ENCODE measurements around the gene TUBGCP6. TPM values are rescaled to one million over a fixed set of nuclear protein-coding genes. Genes with fewer than 3 reads are reported as not detected.

The TUBGCP6 gene
- polyA plus RNA-seq, 1 donor, result 38.5 TPM

DNA sequence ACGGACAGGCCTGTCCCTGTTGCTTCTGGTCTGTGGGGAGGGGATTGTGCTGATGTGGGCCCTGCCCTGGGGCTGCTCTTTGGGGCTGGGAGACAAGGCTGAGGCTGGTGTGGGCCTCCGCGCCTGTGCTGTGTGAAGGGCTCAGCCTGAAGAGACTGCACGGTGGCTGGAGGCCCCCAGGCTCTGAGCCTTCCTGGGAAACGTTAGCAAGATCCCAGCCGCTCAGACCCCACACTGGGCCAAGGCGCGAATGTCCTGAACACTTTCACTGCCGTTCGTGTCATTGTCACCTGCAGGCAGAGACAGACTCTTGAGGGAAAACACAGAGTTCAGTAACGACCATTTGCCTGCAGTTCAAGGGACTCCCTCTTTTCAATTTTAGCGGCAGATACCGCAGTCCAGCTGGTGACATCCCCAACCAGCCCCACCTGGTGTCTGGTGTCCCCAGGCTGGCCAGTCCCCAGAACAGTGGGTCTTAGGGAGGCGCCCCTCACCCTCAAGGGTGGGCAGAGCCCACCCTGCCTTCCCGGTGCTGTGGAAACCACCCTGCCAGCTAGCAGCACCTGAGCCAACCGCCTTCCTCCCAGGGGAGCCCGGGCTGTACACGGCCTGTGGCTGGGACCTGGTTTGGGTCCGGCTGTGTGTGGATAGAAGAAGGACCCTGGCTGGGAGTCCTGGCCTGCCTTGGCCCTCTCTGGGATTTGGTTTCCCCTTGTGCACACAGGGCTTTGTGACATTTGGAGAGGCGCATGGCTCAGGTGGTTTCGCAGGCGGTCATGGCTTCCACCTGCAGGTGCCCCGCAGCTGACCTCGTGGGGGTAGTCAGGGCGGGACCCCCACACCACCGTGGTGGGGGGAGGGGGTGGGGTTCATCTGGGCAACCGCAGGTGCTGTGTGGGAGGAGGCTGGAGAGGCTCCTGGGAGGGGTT, 68.6 kb downstream of the TUBGCP6 start:
- Histone ChIP-seq H3K36me3 (ENCODE audit: control insufficient read depth, insufficient read depth, low read length) (no peaks in the 10 kb centered on the region), H3K27me3 (ENCODE audit: control insufficient read depth, insufficient read depth, low read length) (peaks cover 18% of the 10 kb centered on the region), H3K4me3 (ENCODE audit: low read length) (no peak overlapping the region), H3K27ac (ENCODE audit: low read length) (no peak overlapping the region), H3K9me3 (ENCODE audit: control insufficient read depth, low read depth, low read length) (peaks cover 29% of the 10 kb centered on the region), H3K4me1 (ENCODE audit: control insufficient read depth, insufficient read depth, low read length) (peaks cover 11% of the 10 kb centered on the region)
- DNase-seq, result no peak
- no CpG with 5 or more reads among the region's 27 CpGs for WGBS (ENCODE audit: insufficient coverage, low lambda C conversion rate)

- Histone ChIP-seq H3K36me3 (ENCODE audit: control insufficient read depth, insufficient read depth, low read length) (no peaks in the 10 kb centered on the region), H3K4me3 (ENCODE audit: low read length) (no peak overlapping the region), H3K27ac (ENCODE audit: low read length) (no peak overlapping the region), H3K9me3 (ENCODE audit: control insufficient read depth, low read depth, low read length) (peaks cover 29% of the 10 kb centered on the region), H3K4me1 (ENCODE audit: control insufficient read depth, insufficient read depth, low read length) (peaks cover 13% of the 10 kb centered on the region), H3K27me3 (ENCODE audit: control insufficient read depth, insufficient read depth, low read length) (peaks cover 23% of the 10 kb centered on the region)
- no peak for DNase-seq
- no CpG with 5 or more reads among the region's 6 CpGs for WGBS (ENCODE audit: insufficient coverage, low lambda C conversion rate)
These were observed 69.7 kb downstream of the TUBGCP6 start for GRCh38 chr22:50175191-50175461.

DNA sequence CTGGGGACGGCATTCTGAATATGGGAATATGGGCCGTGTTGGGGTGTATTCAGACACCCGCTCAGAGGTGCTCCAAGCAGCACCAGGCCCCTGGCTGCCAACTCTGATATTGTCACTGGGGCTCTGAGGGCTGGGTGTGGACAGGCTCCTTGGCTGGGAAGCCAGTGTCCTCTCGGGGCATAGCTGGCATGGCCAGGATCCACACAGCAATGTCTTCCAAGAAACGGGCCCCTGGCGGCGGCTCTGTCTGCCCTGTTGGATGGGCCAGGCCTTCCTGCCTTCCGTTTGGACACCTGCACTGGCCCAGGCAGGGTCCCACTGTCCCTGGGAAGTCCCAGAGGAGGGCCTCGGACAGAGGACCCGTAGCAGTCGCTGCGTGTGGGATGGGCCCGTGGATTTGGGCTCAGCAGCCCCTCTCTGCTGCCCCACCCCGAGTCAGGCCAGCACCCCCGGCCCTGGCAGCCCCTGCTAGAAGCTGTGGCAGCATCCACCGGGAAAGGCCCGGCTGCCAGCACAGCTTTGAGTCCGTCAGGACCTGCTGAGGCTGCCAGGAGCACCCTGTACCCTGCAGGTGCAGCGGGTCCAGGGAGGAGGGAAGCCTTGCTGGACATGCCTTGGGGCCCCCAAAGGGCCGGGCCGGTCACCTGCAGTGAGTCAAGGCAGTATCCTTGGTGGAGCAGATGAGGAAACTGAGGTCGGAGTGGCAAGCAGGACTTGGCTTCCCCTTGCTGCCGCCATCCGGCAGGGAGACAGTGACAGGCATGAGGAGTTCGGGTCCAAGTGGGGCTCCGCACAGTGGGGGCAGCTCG, 70.2 kb downstream of the TUBGCP6 start:
- no peak for DNase-seq

DNA sequence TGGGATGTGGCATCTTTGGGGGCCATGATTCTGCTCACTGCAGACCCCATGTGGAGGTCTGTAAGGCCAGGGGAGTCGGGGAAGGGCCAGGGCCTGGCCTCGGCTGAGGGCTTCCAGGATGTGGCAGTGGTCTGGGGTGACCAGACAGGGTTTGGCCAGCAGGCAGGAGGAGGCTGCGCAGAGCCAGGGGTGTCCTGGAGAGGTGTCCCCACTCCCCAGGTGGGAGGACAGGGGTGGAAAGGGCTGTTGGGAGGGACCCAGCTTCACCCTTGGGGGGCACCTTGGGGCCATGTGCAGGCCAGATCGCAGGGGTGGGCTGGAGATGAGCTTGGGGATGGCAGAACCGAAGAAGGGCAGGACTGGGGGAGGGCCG, 70.9 kb downstream of the TUBGCP6 start:
- H3K36me3 ChIP-seq (ENCODE audit: control insufficient read depth, insufficient read depth, low read length), result no peaks in the 10 kb centered on the region
- H3K4me1 ChIP-seq (ENCODE audit: control insufficient read depth, insufficient read depth, low read length), result peaks cover 13% of the 10 kb centered on the region
- peaks cover 24% of the 10 kb centered on the region for H3K9me3 ChIP-seq (ENCODE audit: control insufficient read depth, low read depth, low read length)
- H3K27me3 ChIP-seq (ENCODE audit: control insufficient read depth, insufficient read depth, low read length), result peaks cover 29% of the 10 kb centered on the region
- DNase-seq, result no peak
- H3K27ac ChIP-seq (ENCODE audit: low read length), result no peak overlapping the region
- no peak overlapping the region for H3K4me3 ChIP-seq (ENCODE audit: low read length)
- WGBS (ENCODE audit: insufficient coverage, low lambda C conversion rate), result no CpG with 5 or more reads among the region's 6 CpGs

More for the DNA sequence above, 70.2 kb downstream of the TUBGCP6 start:
- H3K4me1 ChIP-seq (ENCODE audit: control insufficient read depth, insufficient read depth, low read length), result peaks cover 13% of the 10 kb centered on the region
- no peak overlapping the region for H3K4me3 ChIP-seq (ENCODE audit: low read length)
- H3K27ac ChIP-seq (ENCODE audit: low read length), result no peak overlapping the region
- WGBS (ENCODE audit: insufficient coverage, low lambda C conversion rate), result no CpG with 5 or more reads among the region's 27 CpGs
- peaks cover 26% of the 10 kb centered on the region for H3K9me3 ChIP-seq (ENCODE audit: control insufficient read depth, low read depth, low read length)
- peaks cover 23% of the 10 kb centered on the region for H3K27me3 ChIP-seq (ENCODE audit: control insufficient read depth, insufficient read depth, low read length)
- no peaks in the 10 kb centered on the region for H3K36me3 ChIP-seq (ENCODE audit: control insufficient read depth, insufficient read depth, low read length)

DNA sequence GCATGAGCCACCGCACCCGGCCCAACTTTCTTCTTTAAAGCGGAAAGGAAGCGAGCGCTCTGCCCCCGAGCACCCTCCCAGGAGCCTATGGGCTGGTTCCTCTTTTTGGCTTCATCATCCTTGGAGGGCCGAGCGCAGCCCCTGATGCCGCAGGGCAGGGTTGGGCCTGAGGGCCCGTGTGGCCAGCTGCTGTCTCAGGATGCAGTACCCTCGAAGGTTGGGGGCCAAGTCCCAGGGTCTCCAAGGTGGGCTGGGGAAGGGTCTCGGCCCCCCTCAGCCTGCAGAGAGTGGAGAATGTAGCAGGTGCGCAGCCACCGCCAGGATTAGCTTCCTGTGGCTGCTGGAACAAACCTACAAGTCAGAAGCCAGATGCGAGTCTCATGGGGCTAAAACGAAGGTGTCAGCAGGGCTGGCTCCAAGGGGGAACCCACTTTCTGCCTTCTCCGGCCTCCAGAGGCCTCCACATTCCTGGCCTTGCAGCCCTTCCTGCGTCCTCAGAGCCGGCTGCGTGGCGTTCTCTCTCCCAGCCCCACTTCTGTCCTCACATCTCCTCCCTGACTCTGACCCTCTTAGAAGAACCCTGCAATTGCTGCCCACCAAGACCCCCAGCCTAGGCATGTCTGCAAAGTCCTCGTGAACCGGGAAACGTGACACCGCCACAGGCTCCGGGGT, 71.4 kb downstream of the TUBGCP6 start:
- H3K27me3 ChIP-seq (ENCODE audit: control insufficient read depth, insufficient read depth, low read length), result peaks cover 29% of the 10 kb centered on the region
- peaks cover 13% of the 10 kb centered on the region for H3K4me1 ChIP-seq (ENCODE audit: control insufficient read depth, insufficient read depth, low read length)
- H3K4me3 ChIP-seq (ENCODE audit: low read length), result no peak overlapping the region
- no peak for DNase-seq
- H3K9me3 ChIP-seq (ENCODE audit: control insufficient read depth, low read depth, low read length), result peaks cover 19% of the 10 kb centered on the region
- H3K27ac ChIP-seq (ENCODE audit: low read length), result no peak overlapping the region
- WGBS (ENCODE audit: insufficient coverage, low lambda C conversion rate), result no CpG with 5 or more reads among the region's 26 CpGs
- H3K36me3 ChIP-seq (ENCODE audit: control insufficient read depth, insufficient read depth, low read length), result no peaks in the 10 kb centered on the region

DNA sequence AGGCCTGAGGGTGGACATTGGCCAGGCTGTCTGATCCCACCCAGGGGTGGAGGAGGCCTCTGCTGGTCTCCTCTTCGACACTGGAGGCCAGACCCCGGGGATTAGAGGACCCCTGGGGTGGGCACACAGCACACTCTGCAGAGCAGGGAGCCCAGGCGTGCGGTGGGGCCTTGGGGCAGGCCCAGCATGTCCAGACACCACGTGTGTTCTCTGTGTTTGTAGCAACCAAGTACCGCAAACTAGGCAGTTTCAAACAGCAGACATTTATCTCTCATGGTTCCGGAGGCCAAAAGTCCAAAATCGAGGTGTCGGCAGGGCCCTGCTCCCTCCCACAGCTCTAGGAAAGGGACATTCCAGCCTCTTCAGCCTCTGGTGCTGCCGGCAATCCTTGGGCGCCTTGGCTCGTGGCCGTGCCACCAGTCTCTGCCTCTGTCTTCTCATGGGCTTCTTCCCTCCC, 72.8 kb downstream of the TUBGCP6 start:
- no peak overlapping the region for H3K4me3 ChIP-seq (ENCODE audit: low read length)
- no peak overlapping the region for H3K27ac ChIP-seq (ENCODE audit: low read length)
- H3K36me3 ChIP-seq (ENCODE audit: control insufficient read depth, insufficient read depth, low read length), result no peaks in the 10 kb centered on the region
- H3K9me3 ChIP-seq (ENCODE audit: control insufficient read depth, low read depth, low read length), result peaks cover 6% of the 10 kb centered on the region
- peaks cover 34% of the 10 kb centered on the region for H3K27me3 ChIP-seq (ENCODE audit: control insufficient read depth, insufficient read depth, low read length)
- peaks cover 13% of the 10 kb centered on the region for H3K4me1 ChIP-seq (ENCODE audit: control insufficient read depth, insufficient read depth, low read length)
- WGBS (ENCODE audit: insufficient coverage, low lambda C conversion rate), result no CpG with 5 or more reads among the region's 13 CpGs
- peak in 1 of 2 donors; percentile 68 for DNase-seq

DNA sequence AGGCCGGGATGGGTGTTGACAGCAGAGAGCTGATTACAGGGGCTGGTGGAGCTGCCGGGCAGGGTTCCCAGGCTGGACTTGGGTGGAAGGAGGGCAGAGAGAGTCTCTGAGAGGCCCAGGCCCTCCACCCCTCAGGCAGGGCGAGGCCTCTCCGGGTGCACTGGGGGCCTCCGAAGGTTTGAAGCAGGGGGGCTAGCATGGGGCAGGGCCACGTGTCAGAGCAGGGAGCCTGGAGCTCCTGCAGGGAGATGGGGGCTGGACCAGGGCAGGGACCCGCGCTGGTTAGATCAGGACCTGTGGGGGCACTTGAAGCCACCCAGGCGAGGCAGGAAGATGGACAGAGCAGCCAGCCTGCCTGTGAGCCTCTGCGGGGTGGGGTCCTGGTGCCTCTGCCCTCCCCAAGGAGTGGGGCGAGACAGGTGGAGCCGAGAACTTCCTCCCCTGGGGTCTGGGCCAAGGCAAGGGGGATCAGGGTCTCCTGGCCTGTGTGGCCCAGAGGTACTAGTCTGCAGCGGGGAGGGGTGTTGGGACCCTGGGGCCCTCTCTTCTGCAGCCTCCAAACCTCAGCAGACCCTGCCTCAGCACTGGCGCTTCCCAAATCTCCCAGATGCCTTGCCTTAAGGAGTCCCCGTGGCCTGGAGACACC, 73.4 kb downstream of the TUBGCP6 start:
- WGBS (ENCODE audit: insufficient coverage, low lambda C conversion rate), result no CpG with 5 or more reads among the region's 15 CpGs

DNA sequence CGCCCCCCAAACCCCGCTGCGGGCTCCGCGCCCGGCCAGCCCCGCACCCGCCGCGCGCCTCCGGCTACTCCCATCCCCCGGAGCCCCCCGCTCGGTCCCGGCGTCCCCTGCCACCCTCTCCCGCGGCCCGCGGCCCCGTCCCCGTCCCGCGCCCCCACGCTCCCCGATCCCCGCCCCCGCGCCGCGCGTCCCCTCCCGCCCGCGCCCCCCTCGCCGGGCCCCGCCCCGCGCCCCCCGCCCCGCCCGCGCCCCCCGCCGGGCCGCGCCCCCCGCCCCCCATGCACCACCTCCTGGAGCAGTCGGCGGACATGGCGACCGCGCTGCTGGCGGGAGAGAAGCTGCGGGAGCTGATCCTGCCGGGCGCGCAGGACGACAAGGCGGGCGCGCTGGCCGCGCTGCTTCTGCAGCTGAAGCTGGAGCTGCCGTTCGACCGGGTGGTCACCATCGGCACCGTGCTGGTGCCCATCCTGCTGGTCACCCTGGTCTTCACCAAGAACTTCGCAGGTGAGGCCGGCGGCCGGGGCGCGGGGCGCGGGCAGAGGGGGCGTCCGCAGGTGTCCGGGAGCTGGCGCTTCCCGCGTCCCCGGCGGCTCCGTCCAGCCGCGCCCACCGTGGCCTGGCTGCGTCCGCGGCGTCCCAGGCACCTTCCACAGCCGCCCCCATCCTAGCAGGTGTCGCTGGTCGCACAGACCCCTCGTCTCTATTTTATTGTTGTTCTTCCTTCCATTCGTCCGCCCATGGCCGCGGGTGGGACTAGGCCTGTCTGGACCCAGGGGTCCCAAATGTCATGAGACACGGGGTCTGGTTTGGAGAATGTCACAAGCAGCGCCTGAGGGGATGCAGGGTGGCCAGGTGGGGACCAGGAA, 74.1 kb downstream of the TUBGCP6 start, which contains the start of gene PANX2:
Gene PANX2 (plus strand): TSS at position 279 of the 866 bp plus-strand sequence. CDS start 0 bp downstream, at position 279.
- Histone ChIP-seq H3K4me3 (ENCODE audit: low read length) (peak within 1 kb of the TSS; percentile 16), H3K27me3 (ENCODE audit: control insufficient read depth, insufficient read depth, low read length) (peaks cover 34% of the 10 kb centered on the region), H3K36me3 (ENCODE audit: control insufficient read depth, insufficient read depth, low read length) (no peaks in the 10 kb centered on the region), H3K27ac (ENCODE audit: low read length) (no peak within 1 kb of the TSS), H3K9me3 (ENCODE audit: control insufficient read depth, low read depth, low read length) (peaks cover 12% of the 10 kb centered on the region), H3K4me1 (ENCODE audit: control insufficient read depth, insufficient read depth, low read length) (peaks cover 13% of the 10 kb centered on the region)
- no peak for DNase-seq
- WGBS (ENCODE audit: insufficient coverage, low lambda C conversion rate), result no CpG with 5 or more reads among the region's 105 CpGs

More for the DNA sequence above, 73.4 kb downstream of the TUBGCP6 start:
- DNase-seq, result no peak
- H3K36me3 ChIP-seq (ENCODE audit: control insufficient read depth, insufficient read depth, low read length), result no peaks in the 10 kb centered on the region
- H3K4me1 ChIP-seq (ENCODE audit: control insufficient read depth, insufficient read depth, low read length), result peaks cover 13% of the 10 kb centered on the region
- H3K4me3 ChIP-seq (ENCODE audit: low read length), result no peak overlapping the region
- peaks cover 5% of the 10 kb centered on the region for H3K9me3 ChIP-seq (ENCODE audit: control insufficient read depth, low read depth, low read length)
- H3K27me3 ChIP-seq (ENCODE audit: control insufficient read depth, insufficient read depth, low read length), result peaks cover 34% of the 10 kb centered on the region
- no peak overlapping the region for H3K27ac ChIP-seq (ENCODE audit: low read length)

- Histone ChIP-seq H3K36me3 (ENCODE audit: control insufficient read depth, insufficient read depth, low read length) (no peaks in the 10 kb centered on the region), H3K27ac (ENCODE audit: low read length) (no peak overlapping the region), H3K27me3 (ENCODE audit: control insufficient read depth, insufficient read depth, low read length) (peaks cover 32% of the 10 kb centered on the region), H3K4me1 (ENCODE audit: control insufficient read depth, insufficient read depth, low read length) (peaks cover 13% of the 10 kb centered on the region), H3K9me3 (ENCODE audit: control insufficient read depth, low read depth, low read length) (peaks cover 13% of the 10 kb centered on the region), H3K4me3 (ENCODE audit: low read length) (no peak overlapping the region)
- no CpG with 5 or more reads among the region's 70 CpGs for WGBS (ENCODE audit: insufficient coverage, low lambda C conversion rate)
- DNase-seq, result no peak
These were observed 75.0 kb downstream of the TUBGCP6 start for GRCh38 chr22:50169774-50170341.
